GM19438 (cell line): ENCODE measurements around the gene LGI1.

Experiments used
- ATAC-seq: cut with Tn5 transposase; IDR thresholded peaks from one replicate; pipeline ENCODE4 v1.9.1; 2021; ENCODE audit warnings: low read depth; ENCODE audit not compliant: unreplicated experiment

The LGI1 gene

DNA sequence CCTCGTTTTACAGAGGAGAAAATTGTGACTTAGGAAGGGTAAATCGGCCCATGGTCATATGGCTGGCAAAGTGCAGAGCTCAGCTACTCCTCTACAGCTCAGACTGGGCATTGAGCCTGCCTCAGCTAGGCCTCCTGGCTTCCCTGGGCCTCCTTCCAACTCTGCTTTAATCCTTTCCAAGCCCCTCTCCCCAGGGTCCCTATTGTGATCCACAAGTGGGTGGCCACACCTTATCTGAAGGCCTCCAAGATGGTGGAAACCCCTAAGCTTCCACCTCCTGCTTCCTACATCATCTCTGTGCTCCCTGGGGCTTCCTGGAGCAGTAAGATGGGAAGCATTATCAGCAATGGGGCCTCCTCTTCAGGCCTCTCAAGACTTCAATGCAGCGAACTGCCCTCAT is 3.0 kb upstream of the LGI1 start:
- ATAC-seq, result no peak

- ATAC-seq, result no peak
These were observed 2.2 kb upstream of the LGI1 start for GRCh38 chr10:93755443-93756116.

- ATAC-seq, result no peak
These were observed 1.6 kb upstream of the LGI1 start for GRCh38 chr10:93756118-93756517.

GRCh38 chr10:93757136-93757535 is 600 bp upstream of the LGI1 start:
- no peak for ATAC-seq

GRCh38 chr10:93758508-93758885 is 761 bp downstream of the LGI1 start:
- ATAC-seq, result no peak

DNA sequence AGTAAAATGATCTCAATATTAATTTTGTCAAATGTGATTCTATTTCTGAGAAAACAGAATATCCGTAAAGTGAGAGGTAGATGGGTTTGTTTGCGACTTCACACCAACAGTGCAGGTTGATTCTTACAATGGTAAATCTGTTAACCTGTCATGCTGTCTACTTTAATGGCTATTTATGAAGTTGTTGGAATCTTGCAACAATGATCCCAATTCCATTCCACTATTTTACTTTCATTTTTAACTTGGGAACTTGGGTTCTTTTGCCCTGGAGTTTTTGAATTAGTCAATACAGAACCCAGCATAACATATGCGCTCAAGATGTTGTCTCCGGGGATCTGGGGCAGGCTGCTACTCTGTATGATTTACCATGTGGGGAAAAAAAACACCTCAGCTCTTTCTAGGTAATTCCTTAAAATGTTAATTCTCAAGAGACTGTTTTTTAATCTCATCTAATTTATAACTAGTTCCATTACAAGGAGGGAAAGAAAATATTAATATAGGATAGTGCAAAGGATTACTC is 1.2 kb downstream of the LGI1 start:
- no peak for ATAC-seq

- no peak for ATAC-seq
These were observed 2.8 kb downstream of the LGI1 start for GRCh38 chr10:93760490-93760889.

DNA sequence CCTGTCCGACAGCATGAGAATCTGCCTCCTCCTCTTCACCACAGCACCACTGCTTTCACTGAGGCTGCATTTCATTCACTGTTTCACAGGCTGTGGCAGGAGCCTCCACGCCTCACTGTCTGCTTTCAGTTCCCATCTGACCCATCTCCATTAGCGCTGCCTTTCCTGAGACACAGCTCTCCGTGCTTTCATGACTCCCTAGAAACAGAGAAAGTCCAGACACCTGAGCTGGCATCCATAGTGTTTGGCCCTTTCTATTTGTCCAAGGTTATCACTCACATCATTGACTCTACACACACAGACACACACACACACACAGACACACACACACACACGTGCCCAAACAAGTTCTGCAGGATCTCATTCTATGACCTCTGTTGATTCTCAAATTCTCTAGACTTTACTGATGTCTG is 5.2 kb downstream of the LGI1 start:
- ATAC-seq, result no peak

GRCh38 chr10:93766918-93767317 is 9.2 kb downstream of the LGI1 start:
- no peak for ATAC-seq

DNA sequence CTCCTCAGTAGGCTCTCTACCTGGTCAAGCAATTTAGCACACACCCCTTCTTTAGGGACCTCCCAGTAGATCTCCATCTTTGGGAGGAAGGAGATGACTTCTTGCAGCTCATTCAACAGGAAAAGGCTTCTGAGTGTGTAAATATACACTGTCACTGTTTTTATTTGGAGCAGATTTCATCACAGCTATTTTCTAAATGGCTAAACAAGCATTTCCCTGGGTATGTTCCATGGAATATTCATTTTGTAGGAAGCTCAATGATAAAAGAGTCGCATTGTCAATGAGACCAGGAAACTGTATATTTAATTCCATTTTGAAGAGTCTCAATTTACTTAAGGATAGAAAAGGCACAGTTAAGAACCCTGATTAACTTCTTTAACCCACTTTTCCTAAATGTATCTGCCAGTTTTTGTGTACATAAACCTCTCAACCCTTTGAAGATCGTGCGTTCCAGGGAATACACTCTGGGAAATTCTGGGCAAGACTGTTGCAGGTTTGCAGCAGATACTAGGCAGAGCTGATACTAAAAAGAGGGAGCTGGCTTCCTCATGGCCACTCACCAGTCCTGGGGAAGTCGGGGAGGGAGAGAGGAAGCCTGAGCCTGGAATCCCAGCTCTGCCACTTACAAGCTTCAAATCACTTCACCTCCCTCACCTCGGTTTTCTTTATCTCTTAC is 10.1 kb downstream of the LGI1 start:
- ATAC-seq, result no peak

DNA sequence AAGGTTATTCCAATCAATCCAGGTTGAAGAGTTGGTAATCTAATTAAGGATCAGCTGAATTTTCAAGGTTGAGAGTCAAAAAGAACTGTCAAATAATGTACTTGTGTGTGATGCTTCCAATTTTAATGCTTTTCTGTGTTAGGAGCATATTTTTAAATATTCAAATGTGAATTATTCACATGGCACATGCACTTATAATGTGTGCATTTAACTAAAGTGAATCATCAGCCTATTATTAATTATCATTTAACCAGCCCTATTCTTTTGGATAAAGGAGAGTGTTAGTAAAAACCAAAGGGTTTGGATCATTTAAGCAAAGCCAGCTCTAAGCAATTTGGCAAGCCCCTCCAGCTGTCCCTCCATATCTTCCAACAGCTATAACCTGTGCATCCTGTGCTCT is 11.2 kb downstream of the LGI1 start:
- no peak for ATAC-seq

DNA sequence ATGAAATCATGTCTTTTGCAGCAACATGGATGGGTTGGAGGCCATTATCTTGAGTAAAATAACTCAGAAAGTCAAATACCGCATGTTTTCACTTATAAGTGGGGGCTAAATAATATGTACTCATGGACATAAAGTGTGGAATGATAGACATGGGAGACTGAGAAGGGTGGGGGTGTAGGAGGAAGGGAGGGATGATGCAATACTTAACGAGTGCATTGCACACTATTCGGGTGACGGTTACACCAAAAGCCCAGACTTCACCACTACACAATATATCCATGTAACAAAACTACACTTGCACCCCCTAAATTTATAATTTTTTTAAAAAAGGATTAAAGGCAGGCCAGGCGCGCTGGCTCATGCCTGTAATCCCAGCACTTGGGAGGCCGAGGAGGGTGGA is 13.6 kb downstream of the LGI1 start:
- ATAC-seq, result no peak

DNA sequence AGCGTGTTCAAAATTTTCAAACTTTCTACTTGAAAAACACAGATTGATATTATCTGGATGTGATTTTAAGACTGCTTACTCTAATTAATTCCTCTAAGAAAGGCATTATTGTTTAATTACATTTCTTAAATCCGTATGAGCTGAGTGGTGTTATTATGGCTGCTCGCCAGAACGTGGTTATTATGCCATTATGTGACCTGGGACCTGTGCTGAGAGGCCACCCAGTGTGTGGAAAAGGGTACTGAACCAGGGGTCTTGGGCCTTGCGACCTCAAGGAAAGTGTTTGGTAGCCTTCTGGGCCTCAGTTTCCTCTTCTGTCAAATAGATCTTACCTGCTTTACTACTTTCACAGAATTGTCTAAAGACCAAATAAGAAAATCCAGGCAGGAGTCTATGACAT is 15.4 kb downstream of the LGI1 start:
- no peak for ATAC-seq

DNA sequence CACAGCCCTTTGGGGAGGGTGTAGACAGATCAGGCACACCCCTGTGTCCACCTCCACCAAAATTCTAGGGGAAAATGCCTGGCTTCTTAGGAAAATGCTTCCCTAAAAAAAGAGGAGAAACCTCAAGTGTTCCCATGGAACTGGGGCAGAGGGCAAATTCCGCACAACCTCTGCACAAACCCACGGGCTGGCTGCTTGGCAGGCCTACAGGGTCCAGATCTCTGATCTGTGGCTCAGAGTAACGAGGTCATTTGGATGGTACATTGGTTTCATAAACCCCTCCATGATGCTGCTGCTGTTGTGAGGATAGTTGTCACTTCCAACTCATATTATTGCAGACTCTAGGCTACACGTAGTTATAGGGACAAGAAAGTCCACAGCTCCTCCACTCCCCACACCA is 16.0 kb downstream of the LGI1 start:
- no peak for ATAC-seq

DNA sequence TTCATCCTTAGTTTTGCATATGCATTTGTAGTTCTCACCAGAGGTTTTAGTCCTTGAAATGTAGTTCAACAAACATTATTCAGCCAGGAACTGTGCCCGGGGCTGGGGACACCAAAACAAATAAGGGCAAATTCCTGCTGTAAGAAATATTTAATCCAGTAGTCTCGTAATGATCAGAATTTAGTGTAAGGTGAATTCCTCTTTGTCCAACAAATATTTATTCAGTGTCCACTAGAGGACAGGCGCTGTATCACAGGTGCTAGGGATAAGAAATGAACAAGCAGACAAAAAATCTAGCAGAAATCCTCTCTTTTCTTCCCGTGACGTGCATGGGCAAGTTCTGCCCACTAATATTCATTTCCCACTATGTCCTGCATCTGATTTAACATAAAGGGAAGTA is 17.6 kb downstream of the LGI1 start:
- ATAC-seq, result no peak

- ATAC-seq, result no peak
These were observed 19.4 kb downstream of the LGI1 start for GRCh38 chr10:93777092-93777491.

GRCh38 chr10:93784059-93784458 is 26.3 kb downstream of the LGI1 start:
- ATAC-seq, result no peak

GRCh38 chr10:93788413-93789208 is 30.9 kb downstream of the LGI1 start:
- ATAC-seq, result no peak

DNA sequence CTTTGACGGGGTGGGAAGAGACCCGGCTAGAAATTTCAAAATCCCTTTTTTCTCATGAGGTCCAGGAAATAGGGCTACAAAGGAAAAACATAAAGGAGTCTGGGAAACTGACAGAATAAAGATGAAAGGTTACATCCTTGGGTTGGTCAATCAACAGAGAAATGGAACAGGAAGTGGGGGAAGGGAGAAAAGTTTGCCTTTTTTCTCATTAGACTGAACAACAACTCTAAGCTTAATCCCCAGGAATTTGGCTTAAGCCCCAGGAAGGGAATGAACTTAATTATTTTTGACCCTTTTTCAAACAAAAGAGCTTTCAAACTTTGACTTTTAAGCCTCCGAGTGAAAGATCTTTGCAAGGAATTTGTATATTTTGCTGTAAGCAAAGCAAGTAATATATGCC is 32.7 kb downstream of the LGI1 start:
- no peak for ATAC-seq

DNA sequence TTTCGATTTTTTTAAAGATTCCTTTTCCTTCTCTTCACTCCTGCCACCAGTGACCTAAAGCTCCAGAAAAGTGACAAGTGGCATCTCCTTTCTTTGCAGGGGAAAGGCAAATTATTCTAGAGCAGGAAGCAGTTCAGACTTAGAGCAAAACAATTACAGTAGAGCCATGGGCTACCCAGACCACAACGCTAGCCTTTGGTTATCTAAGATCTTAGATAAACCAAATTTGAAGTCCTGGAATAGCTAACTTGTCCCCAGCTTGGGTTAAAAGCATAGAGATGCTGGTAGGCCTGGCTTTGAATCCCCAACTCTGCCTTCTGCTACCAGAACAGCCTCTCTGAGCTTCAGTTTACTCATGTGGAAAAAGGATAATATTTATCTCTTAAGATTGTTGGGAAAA is 38.4 kb downstream of the LGI1 start:
- no peak for ATAC-seq

DNA sequence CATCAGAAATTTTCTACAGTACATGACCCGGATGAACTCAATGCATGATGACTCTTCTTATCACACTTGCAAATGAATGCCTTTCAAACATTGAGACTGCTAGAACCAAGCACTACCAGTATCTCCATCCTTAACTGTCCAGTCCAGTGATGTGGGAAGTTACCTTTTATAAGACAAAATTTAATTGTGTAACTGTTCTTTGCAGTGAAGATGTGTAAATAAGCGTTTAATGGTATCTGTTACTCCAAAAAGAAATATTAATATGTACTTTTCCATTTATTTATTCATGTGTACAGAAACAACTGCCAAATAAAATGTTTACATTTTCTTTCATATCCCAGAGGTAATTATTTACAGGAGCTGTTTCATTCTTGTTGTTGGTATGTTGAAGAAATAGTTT is 40.1 kb downstream of the LGI1 start:
- no peak for ATAC-seq
